Activated CD4-positive, CD25-positive, alpha-beta regulatory T cell treated with anti-CD3 and anti-CD28 coated beads, Interleukin-2, amount 50 U/mL, for 72 hours (primary cell): ENCODE measurements around the gene DOK7.
A peak's percentile ranks its signal among the peaks of the same experiment; 100 is the strongest.

ENCODE experiments used
- DNase-seq: peaks from one replicate; pipeline ENCODE4 v3.0.0; 2021

Gene DOK7

DNA sequence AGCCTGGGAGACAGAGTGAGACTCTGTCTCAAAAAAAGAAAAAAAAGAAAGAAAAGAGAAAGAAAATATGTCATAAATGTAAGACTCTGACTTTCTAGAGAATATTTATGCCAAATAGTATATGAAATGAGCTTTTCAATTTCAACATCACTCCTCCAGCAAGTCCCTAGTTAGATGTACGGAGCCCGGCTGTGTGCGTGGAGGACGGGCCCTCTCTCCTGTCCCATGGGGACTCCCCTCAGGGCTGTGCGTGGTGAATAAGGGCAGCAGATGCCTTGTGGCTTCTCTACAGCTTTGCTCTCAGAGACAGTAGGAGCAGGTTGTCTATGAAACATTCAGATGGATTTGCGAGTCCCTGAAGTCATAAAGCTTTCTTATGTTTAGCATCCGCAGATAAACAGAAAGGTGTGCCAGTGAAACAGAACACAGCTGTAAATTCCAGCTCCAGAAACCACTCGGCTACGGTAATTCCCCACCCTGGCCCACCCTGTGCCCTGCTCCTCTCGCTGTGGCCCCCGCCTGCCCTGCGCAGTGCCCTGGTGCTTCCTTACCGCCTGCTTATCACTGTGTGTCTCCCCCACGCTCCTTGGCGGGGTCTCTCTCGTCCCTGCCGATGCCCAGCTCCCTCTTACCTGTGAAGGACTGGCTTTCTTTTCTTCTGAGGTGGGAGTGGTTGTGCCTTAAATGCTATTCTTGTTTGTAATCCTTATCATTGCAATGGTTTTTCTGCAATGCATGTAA lies 35.2 kb upstream of the DOK7 start:
- no peak for DNase-seq

DNA sequence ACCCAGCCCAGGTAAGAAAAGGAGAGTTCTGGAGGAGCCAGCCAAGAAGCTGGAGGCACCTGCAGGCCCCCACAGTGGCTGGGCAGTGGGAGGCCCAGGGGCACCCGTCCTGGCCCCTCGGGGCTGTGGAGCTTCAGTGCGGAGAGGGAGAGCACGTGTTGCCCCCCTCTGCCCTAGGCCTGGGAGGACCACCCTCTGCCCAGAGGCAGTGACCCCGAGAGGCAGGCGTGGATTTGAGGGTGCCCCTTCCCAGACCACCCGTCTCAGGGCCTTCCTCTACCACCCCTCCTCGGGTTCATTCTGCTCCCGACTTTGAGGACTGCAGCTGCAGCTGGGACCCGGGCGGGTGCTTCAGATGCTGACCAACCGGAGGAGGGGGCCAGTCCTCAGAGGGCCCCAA lies 33.5 kb upstream of the DOK7 start:
- DNase-seq = no peak

DNA sequence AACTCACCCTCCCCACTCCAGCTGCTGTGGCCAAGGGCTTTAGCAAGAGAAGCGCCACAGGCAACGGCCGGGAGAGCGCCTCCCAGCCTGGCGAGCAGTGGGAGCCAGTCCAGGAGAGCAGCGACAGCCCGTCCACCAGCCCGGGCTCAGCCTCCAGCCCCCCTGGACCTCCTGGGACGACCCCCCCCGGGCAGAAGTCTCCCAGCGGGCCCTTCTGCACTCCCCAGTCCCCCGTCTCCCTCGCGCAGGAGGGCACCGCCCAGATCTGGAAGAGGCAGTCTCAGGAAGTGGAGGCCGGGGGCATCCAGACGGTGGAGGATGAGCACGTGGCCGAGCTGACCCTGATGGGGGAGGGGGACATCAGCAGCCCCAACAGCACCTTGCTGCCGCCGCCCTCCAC lies 32.6 kb upstream of the DOK7 start:
- no peak for DNase-seq

DNA sequence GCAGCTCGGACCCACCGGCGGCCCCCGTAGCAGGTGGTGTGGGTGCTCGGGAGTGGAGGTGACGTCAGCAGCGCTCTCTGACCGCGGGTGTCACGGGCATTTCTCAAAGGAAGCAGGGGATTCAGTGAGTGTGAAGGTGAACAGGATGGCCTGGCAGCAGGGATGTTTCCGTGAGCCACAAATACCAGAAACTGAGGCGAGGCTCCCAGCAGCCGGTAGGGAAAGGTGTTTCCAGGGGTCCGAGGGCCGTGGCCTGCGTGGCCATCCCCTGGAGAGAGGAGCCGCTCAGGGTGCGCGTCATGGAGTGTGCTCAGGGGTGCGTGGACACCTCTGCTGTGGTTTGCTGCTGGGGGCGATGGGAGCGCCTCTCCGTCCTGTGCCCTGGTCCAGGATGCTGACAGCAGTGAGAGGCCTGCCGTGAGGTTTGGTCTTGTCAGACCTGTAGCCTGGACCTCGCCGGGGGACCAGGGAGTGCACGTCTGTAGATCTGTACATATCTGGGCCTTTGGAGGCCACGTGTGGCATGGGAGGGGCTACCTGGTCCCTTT lies 31.6 kb upstream of the DOK7 start:
- no peak for DNase-seq

DNA sequence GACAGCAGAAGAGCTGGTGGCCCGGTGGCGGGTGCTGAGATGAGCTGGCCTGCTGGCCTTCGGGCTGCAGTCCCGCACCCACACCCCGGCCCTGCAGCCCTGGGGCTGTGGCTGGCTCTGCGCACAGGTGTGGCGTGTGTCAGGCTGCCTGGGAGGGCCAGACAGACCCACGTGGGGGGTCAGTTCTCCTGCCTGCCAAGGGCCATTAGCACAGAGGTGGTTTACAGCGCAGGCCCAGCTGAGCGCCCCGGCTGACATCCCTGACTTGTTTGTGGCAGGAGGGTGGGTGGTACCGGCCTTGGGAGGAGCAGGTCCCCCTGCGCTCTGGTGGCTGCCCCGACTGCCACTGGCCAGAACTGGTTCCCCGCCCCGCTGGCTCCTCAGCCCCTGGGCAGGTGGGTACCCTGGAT lies 30.7 kb upstream of the DOK7 start:
- no peak for DNase-seq

DNA sequence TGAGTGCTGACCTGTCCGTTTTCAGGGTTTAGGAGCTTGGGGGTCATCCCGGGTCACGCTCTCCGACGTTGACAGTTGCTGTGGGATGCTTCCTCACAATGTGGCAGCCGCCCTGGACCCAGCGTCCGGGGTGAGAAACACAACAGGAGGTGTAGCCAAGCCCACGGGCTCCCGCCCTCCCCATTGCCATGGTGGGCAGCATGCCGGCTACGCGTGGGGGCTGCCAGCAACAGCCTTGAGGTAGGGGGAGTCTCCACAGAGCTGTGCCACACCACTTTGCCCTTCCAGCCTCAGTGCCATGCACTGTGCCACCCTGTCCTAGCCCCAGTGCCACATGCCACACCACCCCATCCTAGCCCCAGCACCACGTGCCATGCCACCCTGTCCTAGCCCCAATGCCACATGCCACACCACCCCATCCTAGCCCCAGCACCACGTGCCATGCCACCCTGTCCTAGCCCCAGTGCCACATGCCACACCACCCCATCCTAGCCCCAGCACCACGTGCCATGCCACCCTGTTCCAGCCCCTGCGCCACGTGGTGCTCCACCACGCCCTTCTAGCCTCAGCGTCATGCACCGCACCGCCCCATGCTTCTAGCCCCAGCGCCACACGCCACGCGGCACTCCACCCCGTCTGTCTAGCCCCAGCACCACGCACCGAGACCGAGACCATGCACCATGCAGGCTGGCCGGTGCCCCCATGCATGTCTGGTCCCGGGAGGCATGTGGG lies 29.8 kb upstream of the DOK7 start:
- DNase-seq = no peak

DNA sequence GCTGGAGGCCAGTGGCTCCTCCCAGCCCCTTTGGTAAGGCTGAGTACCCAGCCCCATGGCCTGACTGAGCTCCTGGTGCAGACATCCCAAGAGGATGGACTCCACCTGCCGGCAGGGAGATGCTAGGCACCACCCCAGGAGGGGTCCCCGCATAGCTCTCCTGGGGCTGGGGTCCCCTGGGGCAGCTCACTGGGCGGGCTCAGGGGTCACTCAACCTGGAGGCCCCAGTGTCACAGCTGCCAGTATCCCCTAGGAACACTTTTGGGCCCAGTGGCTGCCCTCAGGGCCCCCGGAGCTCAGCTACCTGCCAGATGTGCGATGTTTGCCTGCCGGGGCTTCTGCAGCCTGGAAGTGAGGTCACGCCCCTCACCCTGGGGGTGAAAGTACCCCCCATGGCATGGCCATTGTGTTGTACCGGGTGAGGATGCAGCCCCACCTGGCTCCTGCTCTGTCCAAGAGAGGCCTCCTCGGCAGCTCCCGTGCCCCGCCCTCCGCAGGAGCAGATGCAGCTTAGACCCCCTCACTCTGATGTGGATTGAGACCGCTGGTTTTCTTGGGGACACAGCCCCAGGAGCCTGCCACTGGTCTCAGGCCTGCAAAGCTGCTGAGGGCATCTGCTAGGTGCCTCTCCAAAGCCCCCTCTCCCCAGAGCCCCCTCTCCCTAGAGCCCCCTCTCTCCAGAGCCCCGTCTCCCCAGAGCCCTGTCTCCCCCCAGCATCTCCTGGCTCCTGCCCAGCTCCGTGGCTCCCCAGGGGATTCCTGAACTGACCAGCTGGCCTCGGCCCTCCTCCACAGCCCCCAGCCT lies 28.0 kb upstream of the DOK7 start:
- no peak for DNase-seq

DNA sequence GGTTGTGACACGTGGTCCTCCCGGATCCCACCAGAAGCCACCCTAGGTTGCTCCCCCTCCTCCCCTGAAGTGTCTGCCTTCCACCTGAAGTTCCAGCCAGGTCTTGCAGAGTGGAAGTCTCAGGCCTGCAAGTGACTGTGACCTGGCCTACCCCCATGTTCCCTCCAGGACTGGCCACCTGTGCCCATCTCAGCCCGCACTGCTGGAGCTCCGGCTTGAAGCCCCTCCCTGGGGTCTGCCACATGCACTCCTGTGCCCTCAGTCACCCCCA lies 27.5 kb upstream of the DOK7 start:
- no peak for DNase-seq

DNA sequence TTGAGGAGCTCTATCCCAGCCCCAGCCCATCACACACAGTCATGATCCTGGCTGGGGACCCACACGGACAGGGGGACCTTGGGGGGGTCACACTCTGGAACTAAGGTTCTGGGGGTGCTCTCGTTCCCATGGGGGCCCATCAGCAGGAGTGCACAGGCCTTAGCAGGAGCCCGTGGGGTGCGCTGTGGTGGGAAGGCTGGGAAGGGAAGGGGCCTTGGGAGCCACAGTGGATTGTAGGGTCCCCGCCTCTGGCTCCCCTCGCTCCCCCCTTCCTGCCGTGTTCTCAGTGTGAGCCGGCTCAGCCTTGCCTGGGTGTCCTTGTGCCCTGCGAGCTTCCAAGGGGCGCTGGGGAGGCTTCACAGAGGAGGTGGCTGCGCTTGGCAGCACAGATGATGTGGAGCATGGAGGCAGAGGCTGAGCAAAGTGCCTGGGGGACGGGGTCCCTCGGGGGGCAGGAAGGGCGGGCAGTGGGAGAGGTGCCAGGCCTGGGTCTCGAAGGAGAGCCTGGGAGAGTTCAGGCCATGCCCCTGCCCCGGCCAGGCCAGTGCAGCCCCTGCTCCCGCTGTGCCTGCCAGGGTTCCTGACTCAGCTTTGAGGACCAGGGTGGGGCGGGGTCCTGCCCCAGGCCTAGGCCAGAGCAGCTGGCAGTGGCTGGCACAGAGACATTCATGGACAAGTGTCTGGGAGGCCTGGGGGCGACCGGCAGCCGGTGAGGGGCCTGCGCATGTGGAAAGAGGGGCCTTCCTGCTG lies 26.9 kb upstream of the DOK7 start:
- DNase-seq = no peak

DNA sequence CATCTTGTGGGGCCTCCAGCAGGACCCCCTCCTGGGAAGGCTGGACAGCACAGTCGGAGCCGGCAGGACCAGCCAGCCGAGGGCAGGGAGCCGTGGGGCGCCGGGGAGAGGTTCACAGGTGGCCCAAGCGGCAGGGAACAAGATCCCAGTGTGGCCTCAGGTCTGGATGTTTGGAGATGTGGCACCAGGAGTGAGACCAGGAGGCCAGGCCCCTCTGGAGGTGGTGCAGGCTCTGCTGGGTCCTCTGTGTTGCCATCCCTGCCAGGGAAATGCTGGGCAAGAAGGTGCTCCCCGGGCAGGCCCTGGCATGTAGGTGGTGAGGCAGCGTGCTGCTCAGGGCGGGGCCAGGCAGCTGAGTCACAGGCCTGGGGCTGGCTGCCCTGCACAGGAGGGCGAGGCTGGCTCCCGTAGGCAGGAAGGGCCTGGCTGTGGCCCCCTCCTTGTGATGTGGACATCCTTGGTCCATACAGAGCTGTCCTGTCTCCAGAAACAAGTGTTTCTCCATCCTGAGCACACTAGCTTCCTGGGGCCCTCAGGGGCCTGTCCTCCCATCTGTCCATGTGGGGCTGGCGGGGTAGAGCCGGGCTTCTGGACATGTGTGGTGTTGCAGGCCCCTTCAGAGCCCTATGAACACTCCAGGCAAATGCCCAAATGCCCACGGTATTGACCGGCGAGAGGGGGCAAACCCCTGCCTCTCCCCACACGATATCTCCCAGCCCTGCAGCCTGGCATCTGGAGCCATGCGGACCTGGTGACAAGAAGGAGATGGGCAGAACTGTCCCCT lies 26.1 kb upstream of the DOK7 start:
- no peak for DNase-seq

DNA sequence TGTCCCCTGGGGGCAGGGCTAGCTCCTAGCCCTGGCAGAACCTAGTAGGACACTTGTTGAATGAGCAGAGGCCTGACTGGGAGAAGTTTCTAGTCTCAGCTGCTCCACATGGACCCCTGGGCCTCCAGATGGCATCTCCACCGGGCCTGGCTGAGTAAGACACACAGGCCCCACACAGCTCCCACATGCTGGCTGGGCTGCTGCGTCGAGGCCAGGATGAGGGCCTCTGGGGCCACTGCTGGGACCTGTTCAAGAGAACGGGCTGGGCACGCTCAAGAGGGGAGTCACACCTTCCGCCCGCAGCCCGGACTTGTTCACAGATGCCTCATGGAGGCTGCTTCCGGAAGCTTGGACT lies 25.5 kb upstream of the DOK7 start:
- DNase-seq = no peak

DNA sequence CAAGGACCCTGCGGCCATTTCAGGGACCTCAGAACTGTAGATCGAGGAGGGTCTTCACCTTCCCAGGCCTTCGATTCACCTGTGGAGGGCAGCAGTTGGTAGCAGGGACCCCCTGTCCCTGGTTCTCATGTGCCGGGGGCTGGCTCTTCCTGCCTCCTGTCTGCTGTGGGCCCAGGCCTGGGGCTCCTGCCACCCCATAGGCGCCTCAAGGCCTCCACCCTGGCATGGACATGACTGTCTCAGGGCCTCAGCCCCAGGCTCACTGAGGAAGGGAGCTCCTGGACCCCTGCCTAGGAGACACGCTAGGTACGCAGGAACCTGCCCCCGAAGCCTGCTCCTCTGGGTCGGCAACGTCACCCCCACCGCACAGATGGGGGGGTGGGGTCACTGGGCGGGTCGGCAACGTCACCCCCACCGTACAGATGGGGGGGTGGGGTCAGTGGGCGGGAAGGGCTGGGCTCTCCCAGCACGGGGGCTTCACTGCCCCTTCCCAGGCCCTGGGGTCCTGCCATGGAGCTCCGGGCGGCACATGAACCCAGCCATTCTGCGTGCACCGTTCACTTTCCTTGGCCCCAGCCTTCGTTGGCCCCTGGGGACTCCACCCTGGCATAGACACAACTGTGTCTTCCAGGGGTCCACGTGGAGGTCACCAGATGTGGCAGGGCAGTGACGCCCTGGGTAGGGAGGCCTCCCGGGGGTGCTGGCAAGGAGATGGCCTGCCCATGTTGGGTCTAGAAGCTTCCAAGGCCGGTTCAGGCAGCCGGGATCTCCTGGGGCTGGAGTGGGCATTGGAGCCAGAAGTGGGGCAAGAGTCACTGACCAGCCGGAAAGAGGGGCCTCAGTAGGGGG lies 24.9 kb upstream of the DOK7 start:
- DNase-seq = no peak

DNA sequence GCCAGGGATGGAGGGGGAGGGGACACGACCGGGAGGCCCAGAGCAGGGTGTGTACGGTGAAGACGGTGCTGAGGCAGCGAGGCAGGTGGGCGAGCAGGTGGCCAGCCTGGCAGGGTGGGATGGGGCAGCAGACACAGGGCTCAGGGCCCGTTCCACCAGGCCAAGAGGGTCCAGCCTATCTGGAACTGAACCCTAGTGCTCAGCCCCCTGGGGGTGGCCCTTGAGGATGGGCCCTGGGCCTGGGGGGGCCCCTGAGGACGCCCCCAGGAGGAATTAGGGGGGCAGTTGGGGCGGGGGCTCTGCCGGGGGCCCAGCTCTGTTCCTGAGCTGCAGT lies 24.3 kb upstream of the DOK7 start:
- DNase-seq = no peak

DNA sequence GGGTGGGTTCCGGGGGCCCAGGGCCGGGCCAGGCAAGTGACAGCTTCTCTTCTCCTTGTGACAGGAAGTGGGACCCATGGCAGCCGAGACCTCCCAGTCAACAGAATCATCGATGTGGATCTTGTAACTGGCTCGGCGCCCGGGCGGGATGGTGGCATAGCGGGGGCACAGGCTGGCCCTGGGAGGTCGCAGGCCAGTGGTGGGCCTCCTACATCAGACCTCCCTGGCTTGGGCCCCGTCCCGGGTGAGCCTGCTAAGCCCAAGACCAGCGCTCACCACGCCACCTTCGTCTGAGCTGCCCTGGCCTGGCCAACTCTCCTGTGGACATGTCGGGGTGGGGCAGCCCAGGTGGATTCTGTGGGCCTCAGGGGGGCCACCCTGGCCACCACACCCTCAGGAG lies 23.7 kb upstream of the DOK7 start:
- no peak for DNase-seq

DNA sequence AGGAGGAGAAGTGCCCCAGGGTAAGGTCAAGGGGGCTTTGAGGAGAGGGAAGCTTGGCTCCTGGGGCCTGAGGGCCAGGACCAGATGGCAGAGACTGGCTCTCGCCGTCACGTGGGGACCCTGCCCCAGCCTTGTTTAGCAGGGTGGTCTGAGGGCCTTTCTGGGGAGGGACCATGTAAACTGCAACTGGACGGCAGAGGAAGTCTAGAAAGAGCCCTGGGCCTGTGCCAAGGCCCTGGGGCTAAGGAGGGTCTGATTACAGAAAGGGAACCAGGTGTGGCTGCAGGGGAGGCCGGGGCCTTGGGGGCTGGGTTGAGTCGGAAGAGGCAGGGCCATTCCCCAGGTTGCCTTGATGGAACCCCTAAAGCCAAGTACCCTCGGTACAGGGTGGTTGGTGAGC lies 23.1 kb upstream of the DOK7 start:
- DNase-seq = no peak

DNA sequence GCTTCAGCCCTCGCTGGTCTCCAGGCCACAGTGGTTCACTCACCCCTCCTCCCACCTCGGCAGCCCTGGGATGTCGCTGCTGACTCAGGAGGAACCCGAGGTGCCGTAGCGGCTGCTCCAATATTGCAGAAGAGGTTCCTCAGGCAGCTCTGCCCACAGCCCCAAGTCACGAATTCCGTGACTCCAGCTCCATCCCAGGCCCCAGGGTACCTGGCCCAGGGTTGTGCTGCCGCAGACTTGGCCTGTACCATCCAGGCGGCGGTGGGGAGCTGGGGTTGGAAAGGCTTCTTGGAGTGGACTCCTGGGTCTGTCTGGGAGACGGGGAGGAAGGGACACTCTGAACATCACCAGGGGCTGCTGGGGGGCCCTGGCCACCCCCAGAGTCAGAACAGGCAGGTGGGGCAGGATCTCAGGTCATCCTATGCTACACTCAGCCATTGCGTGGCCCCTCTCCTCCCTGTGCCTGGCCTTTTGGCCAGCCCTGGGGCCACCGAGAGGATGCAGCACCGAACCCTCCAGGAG lies 22.1 kb upstream of the DOK7 start:
- no peak for DNase-seq

DNA sequence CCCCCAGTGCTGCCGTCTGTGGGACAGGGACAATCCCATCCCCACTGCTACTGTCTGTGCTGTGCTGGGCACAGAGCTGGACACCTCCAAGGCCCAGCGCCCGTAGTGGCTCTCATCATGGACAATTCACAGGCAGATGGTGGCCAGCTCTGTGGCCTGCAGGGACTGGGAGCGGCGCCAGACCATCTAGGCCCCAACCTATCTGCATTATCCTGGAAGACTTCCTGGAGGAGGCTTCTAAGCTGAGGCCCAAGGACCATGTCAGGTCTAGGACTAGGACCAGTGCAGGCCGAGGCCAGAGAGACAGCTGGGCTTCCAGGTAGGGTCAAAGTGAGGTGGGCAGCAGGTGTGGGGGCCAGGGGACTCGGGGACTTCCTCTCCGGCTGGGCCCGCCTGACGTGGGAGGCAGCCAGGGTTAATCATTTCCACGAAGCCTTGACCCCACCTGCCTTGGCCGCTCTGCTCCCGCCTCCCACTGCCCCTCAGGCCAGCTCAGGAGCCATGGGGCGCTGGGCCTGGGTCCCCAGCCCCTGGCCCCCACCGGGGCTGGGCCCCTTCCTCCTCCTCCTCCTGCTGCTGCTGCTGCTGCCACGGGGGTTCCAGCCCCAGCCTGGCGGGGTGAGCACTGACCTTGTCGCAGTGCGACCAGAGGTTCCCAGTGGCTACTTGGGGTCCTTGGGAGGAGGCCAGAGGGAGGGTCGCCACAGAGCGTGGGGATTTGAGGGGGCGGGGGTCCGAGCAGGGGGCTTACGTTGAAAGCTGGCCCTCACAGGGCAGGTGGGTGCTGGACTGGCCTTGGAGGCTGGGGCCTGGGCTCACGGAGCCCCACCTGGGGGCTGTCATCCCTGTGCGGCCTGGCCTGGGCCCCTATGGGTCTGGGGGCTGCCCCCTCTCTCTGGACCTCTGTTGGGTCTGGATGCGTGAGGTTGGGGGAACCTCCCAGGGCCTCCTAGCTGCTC lies 21.3 kb upstream of the DOK7 start, which contains the start of gene HGFAC:
TSS of gene HGFAC (plus strand) at position 468 of the 959 bp plus-strand sequence. CDS start at position 502, 34 bp downstream.
- no peak for DNase-seq

DNA sequence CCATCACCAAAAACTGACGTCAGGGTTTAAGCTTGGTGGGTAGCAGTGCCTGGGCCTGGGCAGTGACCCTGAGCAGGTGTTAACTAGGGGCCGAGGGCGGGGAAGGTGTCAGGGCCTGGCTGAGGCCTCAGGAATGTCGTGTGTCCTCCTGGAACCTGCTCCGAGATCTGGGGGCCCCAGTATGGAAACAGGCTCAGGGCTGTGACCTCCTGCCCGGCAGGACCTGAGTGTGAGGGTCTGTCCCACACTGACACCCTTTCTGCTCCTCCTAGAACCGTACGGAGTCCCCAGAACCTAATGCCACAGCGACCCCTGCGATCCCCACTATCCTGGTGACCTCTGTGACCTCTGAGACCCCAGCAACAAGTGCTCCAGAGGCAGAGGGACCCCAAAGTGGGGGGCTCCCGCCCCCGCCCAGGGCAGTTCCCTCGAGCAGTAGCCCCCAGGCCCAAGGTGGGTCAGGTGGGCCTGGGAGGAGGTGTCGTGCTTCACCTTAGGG lies 20.6 kb upstream of the DOK7 start:
- no peak for DNase-seq

DNA sequence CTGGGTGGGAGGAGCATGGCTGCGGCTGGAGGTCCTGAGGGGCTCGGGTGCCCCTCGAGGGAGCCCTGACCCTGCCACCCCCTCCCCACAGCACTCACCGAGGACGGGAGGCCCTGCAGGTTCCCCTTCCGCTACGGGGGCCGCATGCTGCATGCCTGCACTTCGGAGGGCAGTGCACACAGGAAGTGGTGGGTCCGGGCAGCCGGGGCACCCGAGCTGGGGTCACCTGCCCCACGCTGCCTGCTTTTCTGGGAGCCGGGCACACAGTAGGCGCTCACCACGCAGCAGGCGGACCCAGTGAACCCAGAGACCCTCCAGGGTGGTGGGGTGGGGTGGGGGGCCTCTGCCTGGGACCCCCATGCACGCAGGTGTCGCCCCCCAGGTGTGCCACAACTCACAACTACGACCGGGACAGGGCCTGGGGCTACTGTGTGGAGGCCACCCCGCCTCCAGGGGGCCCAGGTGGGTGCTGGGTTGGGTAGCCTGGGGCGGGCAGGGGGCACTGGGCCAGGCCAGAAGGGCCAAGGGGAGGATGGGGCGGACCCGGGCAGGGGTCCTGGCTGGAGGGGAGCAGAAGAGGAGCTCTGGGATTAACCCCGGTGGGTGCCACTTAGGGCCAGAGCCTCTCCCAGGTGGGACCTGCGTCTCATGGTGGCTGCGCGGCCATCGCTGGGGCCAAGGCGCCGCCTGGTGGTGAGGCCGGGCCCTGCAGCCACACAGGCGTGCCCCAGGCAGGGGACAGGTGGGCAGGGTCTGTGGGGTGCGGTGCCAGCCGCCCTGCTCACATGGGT lies 20.0 kb upstream of the DOK7 start:
- DNase-seq = peak; percentile 84
